Occipital lobe (tissue), 2 donors: ENCODE measurements around the gene FNBP1. TPM values are rescaled to one million over a fixed set of nuclear protein-coding genes. Genes with fewer than 3 reads are reported as not detected.

Experiments
- DNase-seq: peaks from one replicate; lab custom pipeline; 2025; lab: John Stamatoyannopoulos, UW
- total RNA-seq: library from RNA; depleted of rRNA; stranded (reverse); fragments of >200 nt; gene quantifications from one replicate; pipeline ENCODE4 v1.2.3, GENCODE V29; 2014

Gene FNBP1
- total RNA-seq, 1 donor from 2014 or later = 59.9 TPM

GRCh38 chr9:129929496-129930125 is 113.4 kb downstream of the FNBP1 start:
- DNase-seq = no peak

- DNase-seq = no peak
These were observed 119.4 kb downstream of the FNBP1 start for GRCh38 chr9:129923589-129923988.

GRCh38 chr9:129921905-129922304 is 121.1 kb downstream of the FNBP1 start:
- no peak for DNase-seq

- no peak for DNase-seq
These were observed 123.1 kb downstream of the FNBP1 start for GRCh38 chr9:129919841-129920240.

- no peak for DNase-seq
These were observed 123.7 kb downstream of the FNBP1 start for GRCh38 chr9:129919277-129919676.

- DNase-seq = no peak
These were observed 124.6 kb downstream of the FNBP1 start for GRCh38 chr9:129918296-129918950.

- DNase-seq = no peak
These were observed 126.3 kb downstream of the FNBP1 start for GRCh38 chr9:129916707-129917106.

GRCh38 chr9:129914051-129914450 is 128.9 kb downstream of the FNBP1 start:
- DNase-seq = no peak

GRCh38 chr9:129910628-129911567 is 132.1 kb downstream of the FNBP1 start:
- DNase-seq = no peak

GRCh38 chr9:129909851-129910250 is 133.1 kb downstream of the FNBP1 start:
- no peak for DNase-seq

- no peak for DNase-seq
These were observed 134.1 kb downstream of the FNBP1 start for GRCh38 chr9:129908906-129909305.

- no peak for DNase-seq
These were observed 135.8 kb downstream of the FNBP1 start for GRCh38 chr9:129907201-129907600.

- no peak for DNase-seq
These were observed 136.7 kb downstream of the FNBP1 start for GRCh38 chr9:129906298-129906697.

- DNase-seq = no peak
These were observed 138.3 kb downstream of the FNBP1 start for GRCh38 chr9:129904734-129905133.

- no peak for DNase-seq
These were observed 140.3 kb downstream of the FNBP1 start for GRCh38 chr9:129902740-129903134.

GRCh38 chr9:129901993-129902739 is 140.8 kb downstream of the FNBP1 start:
- DNase-seq = no peak

- no peak for DNase-seq
These were observed 142.5 kb downstream of the FNBP1 start for GRCh38 chr9:129900263-129901027.

GRCh38 chr9:129899620-129900019 is 143.4 kb downstream of the FNBP1 start:
- no peak for DNase-seq

- DNase-seq = no peak
These were observed 144.8 kb downstream of the FNBP1 start for GRCh38 chr9:129898185-129898584.

GRCh38 chr9:129897263-129897662 is 145.7 kb downstream of the FNBP1 start:
- no peak for DNase-seq
